H1 (cell line): Measurements from ENCODE around the gene ZHX3. TPM values are rescaled to one million over a fixed set of nuclear protein-coding genes. Genes with fewer than 3 reads are reported as not detected.

ENCODE experiments used
- HDAC6 ChIP-seq: IDR thresholded peaks from one replicate; pipeline ENCODE4 v1.7.1; 2012; ENCODE audit warnings: low read depth, mild to moderate bottlenecking, inconsistent platforms, low read length, moderate library complexity
- polyA plus RNA-seq, 7 experiments: library from polyadenylated mRNA; depleted of rRNA in 3 of 7; stranded (reverse) in 5 of 7; unstranded in 2 of 7; fragments of >200 nt in 5 of 7; fragments of 200-250 nt in 2 of 7; gene quantifications; 1 replicate in 5 of 7; 2 replicates in 1 of 7; 4 replicates in 1 of 7; pipeline versions ENCODE4 v1.2.1 to v1.2.3, GENCODE V29; 2011 to 2013; ENCODE audit warnings: missing spikeins in 2 of 7, mixed read lengths in 2 of 7
- total RNA-seq: library from RNA; stranded (reverse); fragmentation: NEBNext Ultra II Directional; extraction: Animal tissue kit (Norgen Biotek cat#: 25700); gene quantifications from 2 replicates; pipeline ENCODE4 v1.2.1, GENCODE V29; 2021
- TF ChIP-seq, protein P1 (sequence below): fragments of 300-600 bp; sonication (generic); IDR thresholded peaks from 2 replicates; pipeline ENCODE4 v1.7.1; 2012; ENCODE audit warnings: low read length, moderate library complexity, mild to moderate bottlenecking, inconsistent platforms; ENCODE audit not compliant: insufficient replicate concordance

The ZHX3 gene
- total and polyA plus RNA-seq, 2 of the 8 experiments (the other 6 are each of a cell fraction or from before 2014, with no cell fraction given), result 1.00 to 7.8 TPM

DNA sequence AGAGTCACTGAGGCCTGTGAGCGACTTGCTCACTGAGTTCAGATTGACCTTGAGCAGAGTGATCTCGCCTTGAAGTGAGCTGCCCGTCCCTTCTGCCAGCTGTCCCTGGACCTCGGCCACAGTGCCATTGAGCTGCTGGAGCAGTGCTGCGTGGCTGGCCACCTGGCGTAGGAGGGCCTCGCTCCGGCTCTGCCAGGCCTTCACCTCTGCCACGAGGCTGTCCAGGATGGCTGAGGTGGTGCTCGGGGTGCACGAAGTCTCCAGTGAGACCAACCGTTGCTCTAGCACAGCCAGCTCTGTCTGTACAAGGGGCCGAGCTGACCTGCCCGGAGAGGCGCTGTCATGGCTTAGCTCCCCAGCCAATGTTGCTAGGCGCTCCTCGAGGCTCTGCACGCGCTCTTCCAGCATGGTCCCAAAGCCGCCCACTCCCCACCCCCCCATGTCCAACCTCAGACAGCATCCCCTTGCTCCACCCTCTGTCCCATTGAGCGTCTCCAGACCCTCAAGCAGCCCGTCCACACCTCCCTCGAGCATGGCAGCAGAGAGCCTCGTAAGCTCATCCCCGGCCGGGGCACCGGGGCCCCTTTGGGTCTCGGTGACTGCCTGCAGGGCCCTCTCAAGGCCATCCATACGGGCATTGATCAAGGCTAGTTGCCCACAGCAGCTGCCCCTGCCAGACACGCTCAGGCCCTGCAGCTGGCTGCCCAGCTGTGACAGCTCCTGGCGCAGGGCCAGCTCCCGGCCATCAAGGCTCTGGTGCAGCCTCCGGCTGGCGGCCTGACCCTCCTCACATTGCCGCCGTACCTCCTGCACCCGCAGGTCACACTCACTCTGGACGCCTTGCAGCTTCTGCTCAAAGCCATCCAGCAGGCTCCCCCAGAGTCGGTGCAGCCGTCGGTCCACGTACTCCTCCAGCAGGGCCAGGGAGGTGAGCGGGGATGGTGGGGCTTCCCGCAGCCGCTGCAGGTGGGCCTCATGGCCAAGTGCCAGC lies 44.5 kb upstream of the ZHX3 start (continued):
- TF ChIP-seq, protein P1, sequence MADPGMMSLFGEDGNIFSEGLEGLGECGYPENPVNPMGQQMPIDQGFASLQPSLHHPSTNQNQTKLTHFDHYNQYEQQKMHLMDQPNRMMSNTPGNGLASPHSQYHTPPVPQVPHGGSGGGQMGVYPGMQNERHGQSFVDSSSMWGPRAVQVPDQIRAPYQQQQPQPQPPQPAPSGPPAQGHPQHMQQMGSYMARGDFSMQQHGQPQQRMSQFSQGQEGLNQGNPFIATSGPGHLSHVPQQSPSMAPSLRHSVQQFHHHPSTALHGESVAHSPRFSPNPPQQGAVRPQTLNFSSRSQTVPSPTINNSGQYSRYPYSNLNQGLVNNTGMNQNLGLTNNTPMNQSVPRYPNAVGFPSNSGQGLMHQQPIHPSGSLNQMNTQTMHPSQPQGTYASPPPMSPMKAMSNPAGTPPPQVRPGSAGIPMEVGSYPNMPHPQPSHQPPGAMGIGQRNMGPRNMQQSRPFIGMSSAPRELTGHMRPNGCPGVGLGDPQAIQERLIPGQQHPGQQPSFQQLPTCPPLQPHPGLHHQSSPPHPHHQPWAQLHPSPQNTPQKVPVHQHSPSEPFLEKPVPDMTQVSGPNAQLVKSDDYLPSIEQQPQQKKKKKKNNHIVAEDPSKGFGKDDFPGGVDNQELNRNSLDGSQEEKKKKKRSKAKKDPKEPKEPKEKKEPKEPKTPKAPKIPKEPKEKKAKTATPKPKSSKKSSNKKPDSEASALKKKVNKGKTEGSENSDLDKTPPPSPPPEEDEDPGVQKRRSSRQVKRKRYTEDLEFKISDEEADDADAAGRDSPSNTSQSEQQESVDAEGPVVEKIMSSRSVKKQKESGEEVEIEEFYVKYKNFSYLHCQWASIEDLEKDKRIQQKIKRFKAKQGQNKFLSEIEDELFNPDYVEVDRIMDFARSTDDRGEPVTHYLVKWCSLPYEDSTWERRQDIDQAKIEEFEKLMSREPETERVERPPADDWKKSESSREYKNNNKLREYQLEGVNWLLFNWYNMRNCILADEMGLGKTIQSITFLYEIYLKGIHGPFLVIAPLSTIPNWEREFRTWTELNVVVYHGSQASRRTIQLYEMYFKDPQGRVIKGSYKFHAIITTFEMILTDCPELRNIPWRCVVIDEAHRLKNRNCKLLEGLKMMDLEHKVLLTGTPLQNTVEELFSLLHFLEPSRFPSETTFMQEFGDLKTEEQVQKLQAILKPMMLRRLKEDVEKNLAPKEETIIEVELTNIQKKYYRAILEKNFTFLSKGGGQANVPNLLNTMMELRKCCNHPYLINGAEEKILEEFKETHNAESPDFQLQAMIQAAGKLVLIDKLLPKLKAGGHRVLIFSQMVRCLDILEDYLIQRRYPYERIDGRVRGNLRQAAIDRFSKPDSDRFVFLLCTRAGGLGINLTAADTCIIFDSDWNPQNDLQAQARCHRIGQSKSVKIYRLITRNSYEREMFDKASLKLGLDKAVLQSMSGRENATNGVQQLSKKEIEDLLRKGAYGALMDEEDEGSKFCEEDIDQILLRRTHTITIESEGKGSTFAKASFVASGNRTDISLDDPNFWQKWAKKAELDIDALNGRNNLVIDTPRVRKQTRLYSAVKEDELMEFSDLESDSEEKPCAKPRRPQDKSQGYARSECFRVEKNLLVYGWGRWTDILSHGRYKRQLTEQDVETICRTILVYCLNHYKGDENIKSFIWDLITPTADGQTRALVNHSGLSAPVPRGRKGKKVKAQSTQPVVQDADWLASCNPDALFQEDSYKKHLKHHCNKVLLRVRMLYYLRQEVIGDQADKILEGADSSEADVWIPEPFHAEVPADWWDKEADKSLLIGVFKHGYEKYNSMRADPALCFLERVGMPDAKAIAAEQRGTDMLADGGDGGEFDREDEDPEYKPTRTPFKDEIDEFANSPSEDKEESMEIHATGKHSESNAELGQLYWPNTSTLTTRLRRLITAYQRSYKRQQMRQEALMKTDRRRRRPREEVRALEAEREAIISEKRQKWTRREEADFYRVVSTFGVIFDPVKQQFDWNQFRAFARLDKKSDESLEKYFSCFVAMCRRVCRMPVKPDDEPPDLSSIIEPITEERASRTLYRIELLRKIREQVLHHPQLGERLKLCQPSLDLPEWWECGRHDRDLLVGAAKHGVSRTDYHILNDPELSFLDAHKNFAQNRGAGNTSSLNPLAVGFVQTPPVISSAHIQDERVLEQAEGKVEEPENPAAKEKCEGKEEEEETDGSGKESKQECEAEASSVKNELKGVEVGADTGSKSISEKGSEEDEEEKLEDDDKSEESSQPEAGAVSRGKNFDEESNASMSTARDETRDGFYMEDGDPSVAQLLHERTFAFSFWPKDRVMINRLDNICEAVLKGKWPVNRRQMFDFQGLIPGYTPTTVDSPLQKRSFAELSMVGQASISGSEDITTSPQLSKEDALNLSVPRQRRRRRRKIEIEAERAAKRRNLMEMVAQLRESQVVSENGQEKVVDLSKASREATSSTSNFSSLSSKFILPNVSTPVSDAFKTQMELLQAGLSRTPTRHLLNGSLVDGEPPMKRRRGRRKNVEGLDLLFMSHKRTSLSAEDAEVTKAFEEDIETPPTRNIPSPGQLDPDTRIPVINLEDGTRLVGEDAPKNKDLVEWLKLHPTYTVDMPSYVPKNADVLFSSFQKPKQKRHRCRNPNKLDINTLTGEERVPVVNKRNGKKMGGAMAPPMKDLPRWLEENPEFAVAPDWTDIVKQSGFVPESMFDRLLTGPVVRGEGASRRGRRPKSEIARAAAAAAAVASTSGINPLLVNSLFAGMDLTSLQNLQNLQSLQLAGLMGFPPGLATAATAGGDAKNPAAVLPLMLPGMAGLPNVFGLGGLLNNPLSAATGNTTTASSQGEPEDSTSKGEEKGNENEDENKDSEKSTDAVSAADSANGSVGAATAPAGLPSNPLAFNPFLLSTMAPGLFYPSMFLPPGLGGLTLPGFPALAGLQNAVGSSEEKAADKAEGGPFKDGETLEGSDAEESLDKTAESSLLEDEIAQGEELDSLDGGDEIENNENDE, result no peak
- no peak for TF ChIP-seq HDAC6
